Stimulated activated CD8-positive, alpha-beta memory T cell treated with anti-CD3 and anti-CD28 coated beads, Interleukin-12 subunit alpha, Interleukin-12 subunit beta, amount 100 ng/mL, for 24 hours (primary cell): ENCODE results near the gene CISD1.
"Not testable (repeated sequence)": the region's sequence is repeated elsewhere in the genome, so short reads cannot be mapped to it uniquely, and the experiment has no call there.

ENCODE experiments used
- DNase-seq: peaks from one replicate; pipeline ENCODE4 v3.0.0-alpha.2; 2020; ENCODE audit errors: extremely low read depth

CISD1 gene

GRCh38 chr10:58268946-58269781 is at the start of gene CISD1:
TSS of gene CISD1 (plus strand) at chr10:58269162. CDS start at chr10:58269274, 112 bp downstream.
- DNase-seq, result peak; percentile 86

GRCh38 chr10:58219875-58220274 is 49.1 kb upstream of the CISD1 start:
- no peak for DNase-seq

- DNase-seq, result no peak
These were observed 48.1 kb upstream of the CISD1 start for GRCh38 chr10:58220769-58221451.

- no peak for DNase-seq
These were observed 43.3 kb upstream of the CISD1 start for GRCh38 chr10:58225654-58226053.

- not testable (repeated sequence) for DNase-seq
These were observed 39.1 kb upstream of the CISD1 start for GRCh38 chr10:58229856-58230255.

- no peak for DNase-seq
These were observed 31.7 kb upstream of the CISD1 start for GRCh38 chr10:58237014-58237834.

GRCh38 chr10:58239561-58240169 is 29.3 kb upstream of the CISD1 start:
- DNase-seq, result no peak

- no peak for DNase-seq
These were observed 28.4 kb upstream of the CISD1 start for GRCh38 chr10:58240531-58240930.

- no peak for DNase-seq
These were observed 27.6 kb upstream of the CISD1 start for GRCh38 chr10:58241346-58241745.

GRCh38 chr10:58243269-58243668 is 25.7 kb upstream of the CISD1 start:
- no peak for DNase-seq

GRCh38 chr10:58243801-58244200 is 25.2 kb upstream of the CISD1 start:
- DNase-seq, result not testable (repeated sequence)

- not testable (repeated sequence) for DNase-seq
These were observed 24.7 kb upstream of the CISD1 start for GRCh38 chr10:58244242-58244641.

- DNase-seq, result not testable (repeated sequence)
These were observed 24.3 kb upstream of the CISD1 start for GRCh38 chr10:58244666-58245065.

GRCh38 chr10:58253184-58253583 is 15.8 kb upstream of the CISD1 start:
- DNase-seq, result no peak

- no peak for DNase-seq
These were observed 14.3 kb upstream of the CISD1 start for GRCh38 chr10:58254644-58255043.

- not testable (repeated sequence) for DNase-seq
These were observed 12.8 kb upstream of the CISD1 start for GRCh38 chr10:58256013-58256780.

GRCh38 chr10:58258977-58259692 is 9.8 kb upstream of the CISD1 start:
- no peak for DNase-seq

- DNase-seq, result no peak
These were observed 8.6 kb upstream of the CISD1 start for GRCh38 chr10:58260334-58260733.

- no peak for DNase-seq
These were observed 6.2 kb upstream of the CISD1 start for GRCh38 chr10:58262766-58263165.

- no peak for DNase-seq
These were observed 4.2 kb upstream of the CISD1 start for GRCh38 chr10:58264780-58265179.
